Cardiac septum (tissue), 1 donor: ENCODE results near the gene LRRC49. TPM values are rescaled to one million over a fixed set of nuclear protein-coding genes. Genes with fewer than 3 reads are reported as not detected.
"Not testable (repeated sequence)": the region's sequence is repeated elsewhere in the genome, so short reads cannot be mapped to it uniquely, and the experiment has no call there.

Source experiments
- DNase-seq: peaks from one replicate; pipeline ENCODE4 v3.0.0-alpha.2; 2020; ENCODE audit warnings: low spot score
- intact Hi-C: fragments of 100-400 bp; cut with DNase I; formaldehyde crosslinking; loops from one replicate; pipeline ENCODE4 v1.14.0; 2022
- long read RNA-seq: library from polyadenylated mRNA; unstranded; transcript quantifications from one replicate; pipeline ENCODE4 v2.0.0, GENCODE V29; 2021
- total RNA-seq: library from RNA; stranded (reverse); fragmentation: NEBNext Ultra II Directional; extraction: Animal tissue kit (Norgen Biotek cat#: 25700); gene quantifications from one replicate; pipeline ENCODE4 v1.2.1, GENCODE V29; 2021
- donor health status: DM: no; HTN: no; CAD: no.

Gene LRRC49
- 83.2 TPM for total RNA-seq
- long read RNA-seq, partial matches to known transcripts: 74 of 82 reads
- long read RNA-seq, other reads (novel, unspliced or antisense): 6 of 82 reads

DNA sequence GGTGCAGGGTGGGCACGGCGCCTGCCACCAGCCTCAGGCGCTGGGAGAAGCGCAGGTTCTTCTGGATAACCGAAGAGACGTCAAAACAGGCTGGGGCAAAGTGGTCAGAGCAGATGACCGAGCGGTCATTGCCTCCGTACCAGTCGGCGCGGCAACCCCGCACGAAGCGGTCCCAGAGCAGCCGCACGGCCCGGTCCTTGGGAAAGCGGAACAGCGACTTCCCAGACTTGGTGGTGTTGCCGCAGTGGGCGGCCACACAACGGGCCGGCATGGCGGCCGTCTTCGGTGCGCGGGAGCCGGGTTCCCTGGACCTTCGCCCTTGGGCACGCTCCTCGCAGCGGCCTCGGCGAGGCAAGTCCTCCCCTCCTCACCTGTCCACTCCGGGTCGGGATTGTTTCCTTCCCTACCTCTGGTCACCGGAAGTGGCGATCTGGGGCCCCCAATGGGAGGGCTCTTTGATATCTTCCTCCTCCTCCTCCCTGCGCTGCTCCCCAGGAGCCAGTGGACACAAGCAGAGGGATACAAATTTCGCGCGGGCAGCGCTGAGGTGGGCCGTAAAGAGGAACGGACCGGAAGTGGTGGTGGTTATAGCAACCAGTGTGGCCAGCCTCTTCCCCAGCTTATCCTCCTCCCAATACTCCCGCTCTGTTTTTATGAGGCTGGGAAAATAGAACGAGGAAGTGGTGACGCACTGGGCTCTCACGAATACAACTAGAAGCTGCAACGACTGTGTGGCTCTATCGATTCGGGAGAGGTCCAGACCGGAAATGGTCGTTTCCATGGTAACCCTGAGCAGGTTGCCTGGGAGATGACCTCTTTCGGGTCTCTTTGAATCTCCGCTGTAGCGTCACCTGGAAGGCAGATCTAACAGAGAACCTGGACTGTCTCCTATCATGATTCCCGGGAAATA is at the start of gene LRRC49, which contains the start of gene THAP10:
Gene LRRC49 (plus strand): TSS at position 825 of the 910 bp plus-strand sequence. CDS start 69 bp downstream, at position 894.
Gene THAP10 (minus strand): TSS at position 432 of the 910 bp plus-strand sequence. CDS start 161 bp downstream, at position 271.
- DNase-seq: peak; percentile 88
- intact Hi-C loops: loop anchor here (5.0 kb wide), 3 partner anchors 115 to 550 kb away; no protein-coding TSS in a partner anchor

DNA sequence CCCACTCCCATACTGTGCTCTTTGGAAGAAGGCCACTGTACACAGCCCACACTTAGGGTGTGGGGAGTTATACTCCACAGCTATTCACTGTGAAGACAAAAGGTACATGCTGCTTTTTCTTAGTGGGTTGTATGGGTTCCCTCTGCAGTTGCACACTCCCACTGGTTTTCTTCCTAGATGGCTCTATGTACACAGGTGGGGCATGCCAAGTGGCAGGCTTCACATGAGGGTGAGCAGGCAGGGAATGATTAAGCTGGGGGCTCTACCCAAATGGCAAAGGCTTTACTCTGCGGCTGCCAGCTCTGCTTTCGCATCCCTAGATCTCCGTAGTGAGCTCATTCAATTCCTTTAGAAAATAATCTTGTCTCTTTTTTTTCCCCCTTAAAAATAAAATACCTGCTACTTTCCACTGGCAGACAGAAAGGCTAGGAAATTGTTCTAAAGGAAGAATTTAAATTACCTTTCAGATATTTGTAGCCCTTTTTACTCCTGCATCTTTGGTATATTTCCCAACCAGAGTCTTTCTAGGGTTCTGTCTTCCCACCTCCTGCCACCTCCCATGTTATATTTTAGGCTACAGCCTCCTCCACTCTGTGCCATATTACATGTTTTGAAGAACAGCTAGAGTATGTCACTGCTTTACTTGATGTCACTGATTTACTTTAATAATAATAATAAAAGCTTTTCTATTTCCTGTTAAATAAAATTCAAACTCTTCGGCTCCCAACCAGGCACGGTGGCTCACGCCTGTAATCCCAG is 46.8 kb upstream of the LRRC49 start:
- intact Hi-C loops: no loop called here
- DNase-seq: no peak

DNA sequence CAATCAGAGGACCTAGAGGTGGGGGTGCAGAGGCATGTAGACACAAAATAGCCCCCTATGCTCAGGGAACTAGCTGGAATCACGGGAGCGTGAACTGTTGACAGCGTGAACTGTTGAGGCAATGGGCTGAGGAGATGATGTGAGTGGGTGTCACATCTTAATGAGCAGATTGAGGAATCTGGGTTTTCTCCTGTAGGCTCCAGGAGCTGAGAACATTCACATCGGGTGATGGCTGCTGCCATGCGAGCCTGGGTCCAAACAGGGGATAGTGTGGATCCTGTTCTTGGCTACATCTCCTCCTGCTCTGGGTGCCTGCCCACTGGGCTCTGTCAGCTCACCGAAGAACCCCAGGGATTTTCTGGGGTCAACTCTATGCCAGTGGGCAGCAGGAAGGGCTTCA is 40.7 kb upstream of the LRRC49 start:
- no peak for DNase-seq
- intact Hi-C loops: no loop called here

- no peak for DNase-seq
- intact Hi-C loops: no loop called here
These were observed 39.9 kb upstream of the LRRC49 start for GRCh38 chr15:70852501-70853317.

GRCh38 chr15:70853318-70853972 is 39.2 kb upstream of the LRRC49 start:
- intact Hi-C loops: no loop called here
- DNase-seq: no peak

GRCh38 chr15:70853973-70854665 is 38.5 kb upstream of the LRRC49 start, which contains the start of gene LARP6:
TSS of gene LARP6 (minus strand) at chr15:70854157. CDS start at chr15:70854088, 69 bp downstream.
- peak; percentile 82 for DNase-seq
- intact Hi-C loops: no loop called here

DNA sequence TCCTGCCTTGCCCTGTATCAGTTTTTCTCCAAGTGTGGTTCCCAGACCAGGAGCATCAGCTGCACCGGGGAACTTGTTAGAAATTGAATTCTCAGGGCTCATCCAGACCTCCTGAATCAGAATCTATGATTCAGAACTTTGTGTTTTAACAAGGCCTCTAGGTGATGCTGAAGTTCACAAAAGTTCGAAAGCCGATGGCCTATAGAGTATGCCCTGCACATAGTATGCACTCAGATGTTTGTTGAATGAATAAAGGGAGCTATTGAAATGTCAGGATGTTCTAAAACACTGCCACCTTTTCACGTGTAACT is 38.0 kb upstream of the LRRC49 start:
- intact Hi-C loops: no loop called here
- DNase-seq: no peak

- intact Hi-C loops: no loop called here
These were observed 36.9 kb upstream of the LRRC49 start for GRCh38 chr15:70855764-70856163.

GRCh38 chr15:70856177-70856883 is 36.3 kb upstream of the LRRC49 start:
- intact Hi-C loops: no loop called here
- no peak for DNase-seq

More at GRCh38 chr15:70855764-70856163, 36.9 kb upstream of the LRRC49 start:
- no peak for DNase-seq

GRCh38 chr15:70856884-70857561 is 35.6 kb upstream of the LRRC49 start:
- intact Hi-C loops: no loop called here
- peak; percentile 84 for DNase-seq

- intact Hi-C loops: no loop called here
- DNase-seq: no peak
These were observed 34.9 kb upstream of the LRRC49 start for GRCh38 chr15:70857562-70858285.

DNA sequence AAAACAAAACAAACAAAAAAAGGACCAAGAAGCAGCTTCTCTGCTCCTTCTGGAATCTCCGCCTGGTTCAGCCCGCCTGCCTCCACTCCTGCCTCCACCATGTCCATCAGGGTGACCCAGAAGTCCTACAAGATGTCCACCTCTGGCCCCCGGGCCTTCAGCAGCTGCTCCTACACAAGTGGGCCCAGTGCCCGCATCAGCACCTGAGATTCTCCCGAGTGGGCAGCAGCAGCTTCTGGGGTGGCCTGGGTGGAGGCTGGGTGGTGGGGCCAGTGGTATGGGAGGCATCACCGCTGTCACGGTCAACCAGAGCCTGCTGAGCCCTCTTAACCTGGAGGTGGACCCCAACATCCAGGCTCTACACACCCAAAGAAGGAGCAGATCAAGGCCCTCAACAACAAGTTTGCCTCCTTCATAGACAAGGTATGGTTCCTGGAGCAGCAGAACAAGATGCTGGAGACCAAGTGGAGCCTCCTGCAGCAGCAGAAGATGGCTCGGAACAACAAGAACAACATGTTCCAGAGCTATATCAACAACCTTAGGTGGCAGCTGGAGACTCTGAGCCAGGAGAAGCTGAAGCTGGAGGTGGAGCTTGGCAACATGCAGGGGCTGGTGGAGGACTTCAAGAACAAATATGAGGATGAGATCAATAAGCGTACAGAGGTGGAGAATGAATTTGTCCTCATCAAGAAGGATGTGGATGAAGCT is 33.9 kb upstream of the LRRC49 start:
- DNase-seq, intact Hi-C loops: not testable (repeated sequence)

DNA sequence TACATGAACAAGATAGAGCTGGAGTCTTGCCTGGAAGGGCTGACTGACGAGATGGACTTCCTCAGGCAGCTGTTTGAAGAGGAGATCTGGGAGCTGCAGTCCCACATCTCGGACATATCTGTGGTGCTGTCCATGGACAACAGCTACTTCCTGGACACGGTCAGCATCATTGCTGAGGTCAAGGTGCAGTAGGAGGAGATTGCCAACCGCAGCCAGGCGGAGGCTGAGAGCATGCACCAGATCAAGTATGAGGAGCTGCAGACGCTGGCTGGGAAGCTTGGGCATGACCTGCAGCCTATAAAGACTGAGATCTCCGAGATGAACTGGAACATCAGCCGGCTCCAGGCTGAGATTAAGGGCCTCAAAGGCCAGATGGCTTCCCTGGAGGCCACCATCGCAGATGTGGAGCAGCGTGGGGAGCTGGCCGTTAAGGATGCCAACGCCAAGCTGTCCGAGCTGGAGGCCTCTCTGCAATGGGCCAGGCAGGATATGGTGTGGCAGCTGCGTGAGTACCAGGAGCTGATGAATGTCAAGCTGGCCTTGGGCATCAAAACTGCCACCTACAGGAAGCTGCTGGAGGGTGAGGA is 33.2 kb upstream of the LRRC49 start:
- intact Hi-C loops: no loop called here
- DNase-seq: no peak

GRCh38 chr15:70859998-70860397 is 32.6 kb upstream of the LRRC49 start:
- no peak for DNase-seq
- intact Hi-C loops: no loop called here

GRCh38 chr15:70863450-70864218 is 29.0 kb upstream of the LRRC49 start:
- DNase-seq: no peak
- intact Hi-C loops: no loop called here
